ENCODE data around the gene TCEA2. TPM values are rescaled to one million over a fixed set of nuclear protein-coding genes. Genes with fewer than 3 reads are reported as not detected.

The TCEA2 gene
- total and polyA plus RNA-seq, 2 of the 13 experiments (the other 11 are each of a cell fraction or from before 2014, with no cell fraction given): 28.1 to 33.7 TPM

DNA sequence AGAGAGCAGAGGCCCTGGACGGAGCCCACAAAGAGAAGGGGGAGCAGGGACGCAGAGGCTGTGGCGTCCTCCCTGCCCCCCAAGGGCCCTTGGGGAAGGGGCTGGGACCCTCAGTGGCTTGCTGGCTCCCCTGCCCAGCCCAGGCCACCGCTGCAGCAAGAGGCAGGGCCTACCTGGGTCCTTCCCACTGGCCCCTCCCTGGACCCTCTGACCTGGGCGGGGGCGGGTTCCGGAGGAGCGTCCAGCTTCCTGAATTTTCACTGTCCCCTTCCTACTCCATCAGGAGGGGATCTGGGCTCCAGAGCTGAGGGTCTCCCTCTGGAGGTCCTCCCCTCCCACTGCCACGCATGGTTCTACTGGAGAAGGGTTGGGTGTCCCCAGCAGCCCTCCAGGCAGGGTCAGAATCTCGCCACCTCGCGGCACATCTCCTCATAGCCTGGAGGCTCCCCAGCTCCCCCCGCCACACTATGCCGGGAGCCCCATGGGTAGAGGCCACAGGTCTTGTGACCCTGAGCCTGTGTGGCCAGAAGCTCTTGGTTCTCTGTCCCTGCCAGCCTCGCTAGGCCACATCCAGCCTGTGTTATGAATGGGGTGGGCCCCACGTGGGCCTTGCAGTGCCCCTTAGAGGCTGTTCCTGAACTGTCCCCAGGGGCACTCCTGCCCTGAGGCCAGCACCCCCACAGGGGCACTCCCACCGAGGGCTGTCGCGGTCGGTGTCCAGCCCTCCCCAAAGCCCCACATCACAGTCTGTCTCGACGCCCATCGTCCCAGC, 12.6 kb upstream of the TCEA2 start (continued):
- TF ChIP-seq MYC (CRISPR knock-in tag; IDR thresholded peaks at IDR 0.05; ENCODE audit: borderline replicate concordance) (peak; percentile 91; the same call in 1 of the 2 replicates), ZC3H13 (CRISPR knock-in tag; IDR thresholded peaks at IDR 0.05) (peak; percentile 64), RCOR2 (CRISPR knock-in tag; IDR thresholded peaks at IDR 0.05) (no peak), ZNF34 (CRISPR knock-in tag; IDR thresholded peaks at IDR 0.05; ENCODE audit: borderline replicate concordance) (no peak), ZMAT3 (CRISPR knock-in tag; conservative IDR thresholded peaks at IDR 0.05) (peak; percentile 86), NFYC (CRISPR knock-in tag; IDR thresholded peaks at IDR 0.05) (peak; percentile 42), DPF2 (CRISPR knock-in tag; IDR thresholded peaks at IDR 0.05; ENCODE audit: borderline replicate concordance, low read depth) (peak; percentile 12; the same call in 1 of the 2 replicates), FOXK2 (IDR thresholded peaks at IDR 0.05) (no peak), HNRNPH1 (optimal IDR thresholded peaks at IDR 0.05; ENCODE audit: low read depth, low read length) (no peak), MXD4 (CRISPR knock-in tag; IDR thresholded peaks at IDR 0.05) (peak; percentile 82; the same call in 1 of the 2 replicates), TOPORS (CRISPR knock-in tag; IDR thresholded peaks at IDR 0.05) (peak; percentile 96), REXO4 (CRISPR knock-in tag; IDR thresholded peaks at IDR 0.05; ENCODE audit: borderline replicate concordance) (0 out of 2 replicates have a peak, but pooled peaks have one; percentile 14), CAMTA2 (CRISPR knock-in tag; IDR thresholded peaks at IDR 0.05; ENCODE audit: borderline replicate concordance) (no peak)
- TF ChIP-seq, protein P1, sequence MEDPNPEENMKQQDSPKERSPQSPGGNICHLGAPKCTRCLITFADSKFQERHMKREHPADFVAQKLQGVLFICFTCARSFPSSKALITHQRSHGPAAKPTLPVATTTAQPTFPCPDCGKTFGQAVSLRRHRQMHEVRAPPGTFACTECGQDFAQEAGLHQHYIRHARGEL (CRISPR knock-in tag; IDR thresholded peaks at IDR 0.05): no peak
- TF ChIP-seq, protein P2, sequence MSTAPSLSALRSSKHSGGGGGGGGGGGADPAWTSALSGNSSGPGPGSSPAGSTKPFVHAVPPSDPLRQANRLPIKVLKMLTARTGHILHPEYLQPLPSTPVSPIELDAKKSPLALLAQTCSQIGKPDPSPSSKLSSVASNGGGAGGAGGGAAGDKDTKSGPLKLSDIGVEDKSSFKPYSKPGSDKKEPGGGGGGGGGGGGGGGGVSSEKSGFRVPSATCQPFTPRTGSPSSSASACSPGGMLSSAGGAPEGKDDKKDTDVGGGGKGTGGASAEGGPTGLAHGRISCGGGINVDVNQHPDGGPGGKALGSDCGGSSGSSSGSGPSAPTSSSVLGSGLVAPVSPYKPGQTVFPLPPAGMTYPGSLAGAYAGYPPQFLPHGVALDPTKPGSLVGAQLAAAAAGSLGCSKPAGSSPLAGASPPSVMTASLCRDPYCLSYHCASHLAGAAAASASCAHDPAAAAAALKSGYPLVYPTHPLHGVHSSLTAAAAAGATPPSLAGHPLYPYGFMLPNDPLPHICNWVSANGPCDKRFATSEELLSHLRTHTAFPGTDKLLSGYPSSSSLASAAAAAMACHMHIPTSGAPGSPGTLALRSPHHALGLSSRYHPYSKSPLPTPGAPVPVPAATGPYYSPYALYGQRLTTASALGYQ (CRISPR knock-in tag; IDR thresholded peaks at IDR 0.05): peak; percentile 85; the same call in 1 of the 2 replicates
- TF ChIP-seq, protein P3, sequence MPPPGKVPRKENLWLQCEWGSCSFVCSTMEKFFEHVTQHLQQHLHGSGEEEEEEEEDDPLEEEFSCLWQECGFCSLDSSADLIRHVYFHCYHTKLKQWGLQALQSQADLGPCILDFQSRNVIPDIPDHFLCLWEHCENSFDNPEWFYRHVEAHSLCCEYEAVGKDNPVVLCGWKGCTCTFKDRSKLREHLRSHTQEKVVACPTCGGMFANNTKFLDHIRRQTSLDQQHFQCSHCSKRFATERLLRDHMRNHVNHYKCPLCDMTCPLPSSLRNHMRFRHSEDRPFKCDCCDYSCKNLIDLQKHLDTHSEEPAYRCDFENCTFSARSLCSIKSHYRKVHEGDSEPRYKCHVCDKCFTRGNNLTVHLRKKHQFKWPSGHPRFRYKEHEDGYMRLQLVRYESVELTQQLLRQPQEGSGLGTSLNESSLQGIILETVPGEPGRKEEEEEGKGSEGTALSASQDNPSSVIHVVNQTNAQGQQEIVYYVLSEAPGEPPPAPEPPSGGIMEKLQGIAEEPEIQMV (CRISPR knock-in tag; IDR thresholded peaks at IDR 0.05; ENCODE audit: low read depth): no peak
- TF ChIP-seq, protein P4, sequence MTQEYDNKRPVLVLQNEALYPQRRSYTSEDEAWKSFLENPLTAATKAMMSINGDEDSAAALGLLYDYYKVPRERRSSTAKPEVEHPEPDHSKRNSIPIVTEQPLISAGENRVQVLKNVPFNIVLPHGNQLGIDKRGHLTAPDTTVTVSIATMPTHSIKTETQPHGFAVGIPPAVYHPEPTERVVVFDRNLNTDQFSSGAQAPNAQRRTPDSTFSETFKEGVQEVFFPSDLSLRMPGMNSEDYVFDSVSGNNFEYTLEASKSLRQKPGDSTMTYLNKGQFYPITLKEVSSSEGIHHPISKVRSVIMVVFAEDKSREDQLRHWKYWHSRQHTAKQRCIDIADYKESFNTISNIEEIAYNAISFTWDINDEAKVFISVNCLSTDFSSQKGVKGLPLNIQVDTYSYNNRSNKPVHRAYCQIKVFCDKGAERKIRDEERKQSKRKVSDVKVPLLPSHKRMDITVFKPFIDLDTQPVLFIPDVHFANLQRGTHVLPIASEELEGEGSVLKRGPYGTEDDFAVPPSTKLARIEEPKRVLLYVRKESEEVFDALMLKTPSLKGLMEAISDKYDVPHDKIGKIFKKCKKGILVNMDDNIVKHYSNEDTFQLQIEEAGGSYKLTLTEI (CRISPR knock-in tag; conservative IDR thresholded peaks at IDR 0.05): no peak
- TF ChIP-seq, protein P5, sequence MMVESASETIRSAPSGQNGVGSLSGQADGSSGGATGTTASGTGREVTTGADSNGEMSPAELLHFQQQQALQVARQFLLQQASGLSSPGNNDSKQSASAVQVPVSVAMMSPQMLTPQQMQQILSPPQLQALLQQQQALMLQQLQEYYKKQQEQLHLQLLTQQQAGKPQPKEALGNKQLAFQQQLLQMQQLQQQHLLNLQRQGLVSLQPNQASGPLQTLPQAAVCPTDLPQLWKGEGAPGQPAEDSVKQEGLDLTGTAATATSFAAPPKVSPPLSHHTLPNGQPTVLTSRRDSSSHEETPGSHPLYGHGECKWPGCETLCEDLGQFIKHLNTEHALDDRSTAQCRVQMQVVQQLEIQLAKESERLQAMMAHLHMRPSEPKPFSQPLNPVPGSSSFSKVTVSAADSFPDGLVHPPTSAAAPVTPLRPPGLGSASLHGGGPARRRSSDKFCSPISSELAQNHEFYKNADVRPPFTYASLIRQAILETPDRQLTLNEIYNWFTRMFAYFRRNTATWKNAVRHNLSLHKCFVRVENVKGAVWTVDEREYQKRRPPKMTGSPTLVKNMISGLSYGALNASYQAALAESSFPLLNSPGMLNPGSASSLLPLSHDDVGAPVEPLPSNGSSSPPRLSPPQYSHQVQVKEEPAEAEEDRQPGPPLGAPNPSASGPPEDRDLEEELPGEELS (CRISPR knock-in tag; IDR thresholded peaks at IDR 0.05): 0 out of 2 replicates have a peak, but pooled peaks have one; percentile 73
- TF ChIP-seq, protein P6, sequence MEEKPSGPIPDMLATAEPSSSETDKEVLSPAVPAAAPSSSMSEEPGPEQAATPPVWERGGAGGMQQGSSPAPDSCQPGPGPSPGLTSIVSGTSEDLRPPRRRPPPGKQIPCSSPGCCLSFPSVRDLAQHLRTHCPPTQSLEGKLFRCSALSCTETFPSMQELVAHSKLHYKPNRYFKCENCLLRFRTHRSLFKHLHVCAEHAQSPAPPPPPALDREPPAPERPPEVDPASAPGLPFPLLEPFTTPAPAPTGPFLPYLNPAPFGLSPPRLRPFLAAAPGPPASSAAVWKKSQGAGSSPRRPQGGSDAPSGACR (CRISPR knock-in tag; IDR thresholded peaks at IDR 0.05): no peak
